Activated T-cell treated with anti-CD3 and anti-CD28 coated beads, Interleukin-2, amount 50 U/mL, for 72 hours (primary cell): Measurements from ENCODE around the gene F2RL2. TPM values are rescaled to one million over a fixed set of nuclear protein-coding genes. Genes with fewer than 3 reads are reported as not detected.

Experiments
- ATAC-seq, 2 donors: fragments of 150-1000 bp; cut with Tn5 transposase; replicated peaks in 1 of 2; 2 replicates each; pipeline ENCODE4 v1.10.0; 2021; ENCODE audit warnings: moderate library complexity in 2 of 2, mild to moderate bottlenecking in 1 of 2
- DNase-seq, 2 donors: peaks; one replicate each; pipeline ENCODE4 v3.0.0; 2021 to 2022; ENCODE audit warnings: mixed read lengths in 1 of 2
- H3K27ac Mint-ChIP-seq: one replicate; pipeline ENCODE4 v1.8.0; 2022; ENCODE audit warnings: mild to moderate bottlenecking, moderate library complexity, mixed read lengths
- H3K27me3 Mint-ChIP-seq: one replicate; pipeline ENCODE4 v1.8.0; 2022; ENCODE audit warnings: low read depth, mixed read lengths
- H3K36me3 Mint-ChIP-seq, 2 donors: one replicate each; pipeline ENCODE4 v1.8.0; 2022; ENCODE audit warnings: mixed read lengths in 2 of 2, mild to moderate bottlenecking in 1 of 2; ENCODE audit not compliant: insufficient read depth in 2 of 2
- H3K4me1 Mint-ChIP-seq: one replicate; pipeline ENCODE4 v1.8.0; 2022; ENCODE audit warnings: low read depth, mixed read lengths
- H3K4me3 Mint-ChIP-seq, 2 donors: one replicate each; pipeline ENCODE4 v1.8.0; 2022; ENCODE audit warnings: mild to moderate bottlenecking in 2 of 2, mixed read lengths in 2 of 2, moderate library complexity in 2 of 2
- H3K9me3 Mint-ChIP-seq, 2 donors: one replicate each; pipeline ENCODE4 v1.8.0; 2022; ENCODE audit warnings: mixed read lengths in 2 of 2
- total RNA-seq, 2 donors: library from RNA; stranded (reverse); gene quantifications; one replicate each; pipeline ENCODE4 v1.2.3, GENCODE V29; 2022

The F2RL2 gene
- total RNA-seq, 2 donors from 2014 or later = not detected

DNA sequence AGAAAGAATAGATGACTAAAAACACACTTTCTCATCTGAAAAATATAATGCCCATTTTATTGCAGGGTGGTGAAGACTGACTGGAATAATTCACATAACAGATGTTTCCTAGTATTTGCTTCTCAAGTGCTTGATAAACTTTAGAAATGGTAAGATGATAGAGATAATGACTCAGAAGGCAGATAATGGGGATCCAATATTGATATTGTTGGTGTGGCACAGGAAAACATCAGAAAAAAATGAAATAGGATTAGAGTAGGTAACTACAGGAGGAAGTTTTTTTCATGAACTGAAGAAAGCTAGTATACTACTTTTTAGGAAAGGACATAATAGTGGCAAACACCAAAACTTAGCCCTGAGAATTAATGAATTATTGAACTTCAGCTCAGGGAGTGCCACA is 20.2 kb upstream of the F2RL2 start:
- ATAC-seq (no peak), DNase-seq (no peak)
- H3K4me1 Mint-ChIP-seq = peaks cover 12% of the 10 kb centered on the region
- H3K27ac Mint-ChIP-seq = no peak overlapping the region
- peaks cover 20 to 37% of the 10 kb centered on the region in 2 donors for H3K36me3 Mint-ChIP-seq
- no peak overlapping the region for H3K4me3 Mint-ChIP-seq
- no peaks in the 10 kb centered on the region for H3K27me3 Mint-ChIP-seq
- peaks cover 0 to 2% of the 10 kb centered on the region in 2 donors for H3K9me3 Mint-ChIP-seq

DNA sequence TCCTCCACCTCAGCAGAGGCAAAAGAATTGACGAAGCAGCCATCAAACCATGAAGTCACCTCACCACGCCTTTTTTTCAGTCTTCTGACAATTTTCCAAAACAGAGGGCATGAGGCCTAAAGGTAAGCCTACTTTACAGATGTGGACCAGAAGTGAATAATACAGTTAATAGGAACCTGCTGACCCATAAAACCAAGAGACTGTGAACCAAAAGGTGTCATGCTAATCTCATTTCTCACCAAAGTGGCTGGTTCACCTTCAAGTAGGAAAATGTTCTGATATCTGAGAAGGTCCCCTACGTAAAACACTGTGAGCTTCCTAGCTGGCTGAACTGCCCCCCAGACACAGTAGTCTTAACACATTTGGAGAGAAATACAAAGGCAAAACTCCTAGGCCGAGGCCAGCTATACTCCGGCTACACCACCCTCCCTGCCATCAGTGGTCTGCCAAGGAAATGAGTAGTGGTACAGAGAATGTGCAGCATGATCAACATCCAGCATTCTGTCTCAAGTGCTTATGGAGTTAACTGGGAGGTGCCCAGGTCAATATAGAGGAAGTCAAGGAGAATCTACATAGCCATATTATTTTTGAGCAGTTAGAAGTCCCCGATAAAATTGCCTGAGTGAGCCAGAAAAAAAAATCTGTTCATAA is 19.3 kb upstream of the F2RL2 start:
- peaks cover 0 to 2% of the 10 kb centered on the region in 2 donors for H3K9me3 Mint-ChIP-seq
- ATAC-seq (no peak), DNase-seq (no peak)
- peaks cover 20% of the 10 kb centered on the region for H3K4me1 Mint-ChIP-seq
- no peak overlapping the region for H3K27ac Mint-ChIP-seq
- no peaks in the 10 kb centered on the region for H3K27me3 Mint-ChIP-seq
- no peak overlapping the region for H3K4me3 Mint-ChIP-seq
- peaks cover 15 to 29% of the 10 kb centered on the region in 2 donors for H3K36me3 Mint-ChIP-seq

DNA sequence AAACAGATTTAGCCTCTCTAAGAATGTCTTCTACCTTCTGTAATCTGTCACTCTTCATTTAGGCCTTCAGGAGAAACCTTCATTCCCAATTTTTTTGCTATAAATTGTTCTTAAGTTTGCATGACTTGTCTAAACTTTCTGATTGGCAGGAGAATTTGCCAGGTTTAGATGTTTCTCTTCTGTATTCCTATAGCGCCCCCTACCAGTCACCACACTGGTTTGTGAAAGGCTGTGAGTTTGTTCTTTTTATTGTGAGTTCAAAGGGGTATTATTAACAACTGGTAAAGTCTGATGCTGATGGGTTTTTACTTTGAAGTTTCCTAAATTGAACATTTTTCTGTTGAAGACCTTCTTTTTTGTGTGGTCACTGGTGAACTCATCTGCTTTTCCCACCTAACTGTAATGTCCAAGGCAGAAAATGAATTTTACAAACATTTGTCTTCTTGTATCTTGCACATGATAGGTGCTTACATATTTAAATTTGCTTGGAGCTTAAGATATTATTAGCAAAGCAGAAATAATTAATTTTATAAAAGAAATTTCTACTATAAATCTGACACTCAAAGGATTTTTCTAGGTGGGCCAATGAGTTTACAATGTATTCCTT is 18.4 kb upstream of the F2RL2 start:
- peak; percentile 72 for DNase-seq
- no peaks in the 10 kb centered on the region for H3K9me3 Mint-ChIP-seq
- peaks cover 20% of the 10 kb centered on the region for H3K4me1 Mint-ChIP-seq
- peak; percentile 53 to 55 for ATAC-seq
- H3K4me3 Mint-ChIP-seq = no peak overlapping the region
- no peak overlapping the region for H3K27ac Mint-ChIP-seq
- H3K36me3 Mint-ChIP-seq = peaks cover 13 to 24% of the 10 kb centered on the region in 2 donors
- H3K27me3 Mint-ChIP-seq = no peaks in the 10 kb centered on the region

DNA sequence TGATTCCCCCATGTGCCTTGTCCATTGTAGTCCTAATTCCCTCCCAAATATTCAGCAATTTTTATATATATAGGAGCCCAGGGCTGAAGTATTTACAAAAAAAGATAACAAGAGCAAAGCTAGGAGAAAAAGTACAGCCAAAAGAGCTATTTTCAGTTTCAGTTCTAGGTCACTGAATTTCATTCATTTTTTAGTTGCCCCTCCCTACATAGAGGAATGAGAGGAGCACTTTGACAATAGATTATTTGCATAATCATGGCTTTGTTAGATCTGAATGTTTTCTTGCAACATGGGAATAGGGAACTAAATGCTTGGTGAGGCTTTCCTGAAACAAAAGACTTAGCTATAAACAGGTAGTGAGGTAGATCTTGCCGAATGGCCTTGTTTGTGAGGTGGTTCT is 15.3 kb upstream of the F2RL2 start:
- Mint-ChIP-seq H3K9me3 (no peaks in the 10 kb centered on the region), H3K36me3 (peaks cover 2 to 11% of the 10 kb centered on the region in 2 donors), H3K27me3 (no peaks in the 10 kb centered on the region), H3K4me1 (peaks cover 20% of the 10 kb centered on the region), H3K27ac (peak overlapping the region; percentile 30), H3K4me3 (no peak overlapping the region)
- DNase-seq = no peak
- ATAC-seq = no peak

DNA sequence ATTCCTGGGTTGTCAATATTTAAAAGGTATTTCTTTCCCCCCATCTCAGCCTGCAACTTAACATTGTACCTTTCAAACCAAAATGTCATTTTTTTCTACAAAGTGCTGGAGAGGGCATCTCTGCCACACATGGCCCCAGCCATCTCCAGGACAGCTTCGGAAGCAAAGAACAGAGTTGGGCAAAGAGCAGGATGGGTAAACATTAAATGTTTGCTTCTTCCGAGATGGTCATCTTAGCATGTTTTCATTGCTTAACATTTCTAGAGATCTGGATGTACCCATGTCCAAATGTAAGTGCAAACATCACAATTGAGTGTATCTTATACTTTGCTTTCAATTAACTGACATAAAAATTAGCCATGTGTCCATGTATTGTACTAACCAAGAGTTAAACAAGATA is 14.3 kb upstream of the F2RL2 start:
- Mint-ChIP-seq H3K27me3 (no peaks in the 10 kb centered on the region), H3K27ac (peak overlapping the region; percentile 64)

DNA sequence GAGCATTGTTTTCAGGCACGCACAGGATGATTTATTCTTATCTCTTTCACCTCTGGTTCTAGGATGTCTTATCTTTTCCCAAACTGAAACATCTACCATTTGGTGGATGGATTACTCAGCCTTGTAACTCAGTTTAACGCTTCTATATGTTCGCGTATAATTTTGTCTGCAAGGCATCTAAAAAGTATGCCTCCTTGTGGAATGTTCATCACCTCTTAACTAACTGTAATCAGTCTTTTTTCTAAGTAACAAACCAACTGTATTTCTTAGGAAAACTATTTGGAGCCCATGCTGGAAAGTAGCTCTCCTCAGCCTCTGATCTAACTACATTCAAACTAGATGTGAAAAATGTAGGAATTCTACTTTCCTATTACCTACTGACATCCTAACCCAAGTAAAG is 11.5 kb upstream of the F2RL2 start:
- Mint-ChIP-seq H3K27me3 (no peaks in the 10 kb centered on the region), H3K9me3 (no peaks in the 10 kb centered on the region), H3K36me3 (peaks cover 0 to 2% of the 10 kb centered on the region in 2 donors), H3K4me1 (peaks cover 14% of the 10 kb centered on the region), H3K4me3 (no peak overlapping the region), H3K27ac (peak overlapping the region; percentile 55)
- ATAC-seq (no peak), DNase-seq (no peak)

More for the DNA sequence above, 14.3 kb upstream of the F2RL2 start:
- DNase-seq = no peak
- H3K4me3 Mint-ChIP-seq = no peak overlapping the region
- ATAC-seq = no peak
- no peaks in the 10 kb centered on the region for H3K9me3 Mint-ChIP-seq
- H3K4me1 Mint-ChIP-seq = peaks cover 20% of the 10 kb centered on the region
- peaks cover 0 to 5% of the 10 kb centered on the region in 2 donors for H3K36me3 Mint-ChIP-seq

DNA sequence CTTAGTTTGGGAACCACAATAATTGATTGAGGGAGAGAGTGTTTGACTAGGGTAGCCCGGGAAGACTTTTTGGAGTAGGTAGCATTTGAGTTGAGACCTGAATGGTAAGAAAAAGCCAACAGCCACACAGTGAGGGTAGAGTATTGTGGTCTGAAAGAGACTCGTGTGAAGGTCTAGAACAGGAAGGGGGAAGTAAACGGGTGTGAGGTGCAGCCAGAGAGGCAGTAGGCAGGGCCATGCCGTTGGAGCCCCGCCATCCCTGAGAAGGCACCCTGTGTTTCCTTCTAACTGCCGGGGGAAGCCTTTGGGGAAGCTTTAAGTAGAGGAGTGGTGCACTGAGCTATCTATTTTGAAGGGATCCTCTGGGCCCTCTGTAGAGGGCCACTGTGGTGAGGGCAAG is 3.5 kb upstream of the F2RL2 start:
- no peak for DNase-seq
- H3K4me1 Mint-ChIP-seq = peaks cover 16% of the 10 kb centered on the region
- H3K9me3 Mint-ChIP-seq = no peaks in the 10 kb centered on the region
- H3K27ac Mint-ChIP-seq = peak overlapping the region; percentile 10
- no peak overlapping the region for H3K4me3 Mint-ChIP-seq
- no peaks in the 10 kb centered on the region for H3K27me3 Mint-ChIP-seq
- ATAC-seq = peak in 1 of 2 donors; percentile 44
- peaks cover 0 to 5% of the 10 kb centered on the region in 2 donors for H3K36me3 Mint-ChIP-seq

DNA sequence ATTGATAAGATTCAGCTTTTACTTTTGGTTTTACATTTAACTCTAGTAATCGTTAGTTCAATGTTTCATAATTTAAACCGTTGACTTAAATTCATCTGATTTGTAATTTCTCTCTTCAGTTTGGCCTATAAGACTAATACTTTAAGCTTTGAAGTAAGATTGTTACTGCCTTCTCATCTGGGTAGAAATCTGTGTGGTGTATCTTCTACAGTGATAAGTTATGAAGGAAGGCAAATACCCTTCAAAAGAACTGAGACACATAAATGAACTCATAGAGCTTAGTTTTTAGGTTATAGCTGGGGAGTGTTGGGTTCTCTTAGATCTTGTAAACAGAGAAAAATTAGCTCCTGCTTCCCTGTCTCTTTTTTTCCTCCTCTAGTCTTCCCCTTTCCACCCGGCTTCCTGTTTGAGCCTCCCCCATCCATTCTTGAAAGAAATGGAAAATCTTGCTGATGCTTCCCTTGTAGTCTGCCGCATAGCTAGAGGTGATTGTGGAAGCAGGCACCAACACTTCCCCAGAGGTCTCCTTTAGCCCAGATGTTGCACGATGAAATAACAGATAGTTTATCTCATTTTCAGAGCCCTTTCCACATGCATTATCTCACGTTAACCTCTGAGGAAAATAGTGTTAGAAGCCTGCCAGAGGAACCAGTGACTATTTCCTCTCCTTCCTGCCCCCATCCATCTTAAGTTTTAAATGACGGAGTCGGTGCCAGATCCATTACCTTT is 2.0 kb upstream of the F2RL2 start:
- peaks cover 16% of the 10 kb centered on the region for H3K4me1 Mint-ChIP-seq
- no peaks in the 10 kb centered on the region for H3K9me3 Mint-ChIP-seq
- ATAC-seq (peak in 1 of 2 donors; percentile 57), DNase-seq (no peak)
- H3K27me3 Mint-ChIP-seq = no peaks in the 10 kb centered on the region
- peaks cover 0 to 5% of the 10 kb centered on the region in 2 donors for H3K36me3 Mint-ChIP-seq
- H3K4me3 Mint-ChIP-seq = no peak overlapping the region
- peak overlapping the region; percentile 48 for H3K27ac Mint-ChIP-seq

DNA sequence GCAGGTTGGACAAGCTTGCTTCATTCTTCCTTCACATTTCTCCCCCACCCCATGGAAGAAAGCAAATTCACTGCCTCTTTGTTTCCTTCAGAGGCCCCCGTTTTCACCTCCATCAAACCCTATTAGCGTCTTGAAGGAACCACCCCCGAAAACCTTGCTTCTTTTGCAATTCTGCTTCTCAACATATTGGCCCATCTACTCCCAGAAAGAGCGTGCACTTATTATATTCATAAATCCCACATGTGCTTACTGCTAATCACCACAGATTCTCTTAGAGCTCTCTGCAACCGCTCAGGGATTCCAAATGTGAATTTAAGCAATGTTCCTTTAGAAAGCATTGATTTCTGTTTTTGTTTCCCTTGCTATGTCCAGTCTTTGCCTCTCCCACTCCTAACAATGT is 1.1 kb downstream of the F2RL2 start:
- Mint-ChIP-seq H3K36me3 (peaks cover 4% of the 10 kb centered on the region in 2 donors), H3K27me3 (no peaks in the 10 kb centered on the region), H3K4me1 (peaks cover 15% of the 10 kb centered on the region), H3K4me3 (no peak overlapping the region), H3K27ac (peak overlapping the region; percentile 43), H3K9me3 (no peaks in the 10 kb centered on the region)
- ATAC-seq (no peak), DNase-seq (no peak)

DNA sequence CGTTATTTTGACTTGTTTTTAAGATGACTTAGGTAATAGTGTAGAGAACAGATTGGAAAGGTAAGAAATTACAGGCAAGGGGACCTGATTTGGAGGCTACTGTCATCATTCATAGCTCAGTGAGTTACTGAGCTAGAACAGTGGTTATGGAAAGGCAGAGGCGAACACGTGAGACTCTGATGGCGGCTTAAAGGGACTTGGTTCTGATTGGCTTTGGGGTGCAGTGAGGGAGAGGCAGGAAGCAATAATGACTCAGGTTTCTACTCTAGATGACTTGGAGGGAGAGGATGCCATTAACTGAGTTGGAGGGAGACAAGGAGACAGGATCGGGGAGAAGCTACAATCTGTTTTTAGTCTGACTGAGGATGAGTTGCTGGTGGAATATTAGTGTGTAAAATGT is 3.0 kb downstream of the F2RL2 start:
- no peaks in the 10 kb centered on the region for H3K9me3 Mint-ChIP-seq
- H3K36me3 Mint-ChIP-seq = peaks cover 4% of the 10 kb centered on the region in 2 donors
- no peaks in the 10 kb centered on the region for H3K27me3 Mint-ChIP-seq
- H3K27ac Mint-ChIP-seq = no peak overlapping the region
- ATAC-seq = no peak
- DNase-seq = no peak
- H3K4me3 Mint-ChIP-seq = no peak overlapping the region
- peaks cover 6% of the 10 kb centered on the region for H3K4me1 Mint-ChIP-seq

DNA sequence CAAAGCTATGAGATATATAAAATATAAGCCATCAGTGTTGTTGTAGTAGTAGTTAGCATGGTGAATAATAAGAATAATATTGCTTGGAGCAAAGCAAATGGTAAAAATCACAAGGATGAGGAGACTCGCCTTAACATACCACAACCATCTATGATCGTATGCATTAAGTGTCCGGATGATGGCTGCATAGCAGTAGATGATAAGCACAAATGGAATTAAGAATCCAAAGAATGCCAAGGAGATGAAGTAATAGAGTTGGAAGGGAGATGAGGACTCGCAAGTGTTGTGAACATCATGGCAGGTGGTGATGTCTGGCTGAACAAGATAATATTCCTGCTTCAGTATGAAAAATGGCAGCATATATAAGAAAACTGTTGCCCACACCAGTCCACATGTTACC is 5.5 kb downstream of the F2RL2 start:
- Mint-ChIP-seq H3K4me1 (peaks cover 6% of the 10 kb centered on the region), H3K36me3 (peaks cover 4% of the 10 kb centered on the region in 2 donors), H3K27ac (no peak overlapping the region), H3K4me3 (no peak overlapping the region), H3K9me3 (no peaks in the 10 kb centered on the region), H3K27me3 (no peaks in the 10 kb centered on the region)
- ATAC-seq (no peak), DNase-seq (no peak)

DNA sequence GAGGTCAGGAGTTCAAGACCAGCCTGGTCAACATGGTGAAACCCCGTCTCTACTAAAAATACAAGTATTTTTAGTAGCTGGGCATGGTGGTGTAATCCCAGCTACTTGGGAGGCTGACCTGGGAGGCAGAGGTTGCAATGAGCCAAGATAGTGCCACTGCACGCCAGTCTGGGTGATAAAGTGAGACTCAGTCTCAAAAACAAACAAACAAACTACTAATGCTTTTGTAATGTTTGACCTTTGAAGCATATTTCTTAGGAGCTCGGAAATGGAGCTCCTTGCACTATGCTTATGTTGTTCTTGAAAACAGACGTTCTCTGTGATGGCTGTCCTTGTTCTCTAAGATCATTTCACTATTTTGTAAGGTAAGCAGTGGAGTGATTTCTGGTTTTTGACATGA is 6.0 kb downstream of the F2RL2 start:
- Mint-ChIP-seq H3K9me3 (no peaks in the 10 kb centered on the region), H3K27ac (no peak overlapping the region), H3K27me3 (no peaks in the 10 kb centered on the region), H3K36me3 (peaks cover 4% of the 10 kb centered on the region in 2 donors), H3K4me3 (no peak overlapping the region), H3K4me1 (peaks cover 5% of the 10 kb centered on the region)
- DNase-seq = no peak
- ATAC-seq = no peak

DNA sequence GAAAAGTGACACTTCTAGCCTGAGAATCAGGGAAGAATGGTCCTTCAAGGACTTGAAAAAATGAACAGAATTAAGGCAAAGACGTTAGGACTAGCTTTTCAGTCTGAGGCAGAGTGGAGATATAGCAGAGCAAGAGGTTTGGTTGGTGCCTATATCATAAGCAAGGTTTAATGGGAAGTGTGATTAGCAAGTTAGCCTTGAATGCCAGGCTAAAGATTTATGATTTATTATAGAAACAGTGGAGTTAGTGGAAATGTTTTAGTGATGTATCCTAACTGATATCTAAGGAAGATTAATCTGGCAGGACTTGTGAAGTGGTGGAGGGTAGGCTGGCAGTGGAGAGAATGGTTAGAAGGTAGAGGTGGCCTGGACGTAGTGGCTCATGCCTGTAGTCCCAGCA is 7.0 kb downstream of the F2RL2 start:
- Mint-ChIP-seq H3K9me3 (no peaks in the 10 kb centered on the region), H3K27ac (no peak overlapping the region), H3K4me3 (no peak overlapping the region), H3K36me3 (peaks cover 6 to 7% of the 10 kb centered on the region in 2 donors), H3K27me3 (no peaks in the 10 kb centered on the region), H3K4me1 (no peaks in the 10 kb centered on the region)
- DNase-seq (no peak), ATAC-seq (no peak)
